Measurements from ENCODE around the gene KCTD18.

KCTD18 gene

GRCh38 chr2:200453142-200453852, 56.6 kb downstream of the KCTD18 start:
- Histone ChIP-seq H3K4me2 (no peak overlapping the region), H3K4me1 (ENCODE audit: low read depth, poor library complexity, severe bottlenecking) (no peaks in the 10 kb centered on the region), H3K27me3 (ENCODE audit: insufficient read depth, low read depth) (no peaks in the 10 kb centered on the region), H2AFZ (ENCODE audit: low read depth) (no peak overlapping the region), H4K20me1 (ENCODE audit: insufficient read depth) (no peaks in the 10 kb centered on the region), H3K9ac (no peak overlapping the region), H3K4me3 (IDR thresholded peaks at IDR 0.05; ENCODE audit: insufficient read depth, low read depth, low read length) (no peak overlapping the region), H3K36me3 (ENCODE audit: insufficient read depth) (no peaks in the 10 kb centered on the region), H3K79me2 (ENCODE audit: insufficient read depth, low read depth) (no peaks in the 10 kb centered on the region), H3K27ac (no peak overlapping the region)
- no peak for TF ChIP-seq CTCF (conservative IDR thresholded peaks at IDR 0.05; ENCODE audit: low read depth, low read length)

- H3K4me3 ChIP-seq (IDR thresholded peaks at IDR 0.05; ENCODE audit: insufficient read depth, low read depth, low read length) = no peak overlapping the region
These were observed 57.5 kb downstream of the KCTD18 start for GRCh38 chr2:200452377-200452776.

GRCh38 chr2:200451511-200451910, 58.4 kb downstream of the KCTD18 start:
- Histone ChIP-seq H3K36me3 (ENCODE audit: insufficient read depth) (no peaks in the 10 kb centered on the region), H3K4me3 (IDR thresholded peaks at IDR 0.05; ENCODE audit: insufficient read depth, low read depth, low read length) (no peak overlapping the region), H3K27ac (no peak overlapping the region), H3K4me2 (no peak overlapping the region), H3K79me2 (ENCODE audit: insufficient read depth, low read depth) (no peaks in the 10 kb centered on the region), H3K27me3 (ENCODE audit: insufficient read depth, low read depth) (no peaks in the 10 kb centered on the region), H3K4me1 (ENCODE audit: low read depth, poor library complexity, severe bottlenecking) (peaks cover 5% of the 10 kb centered on the region), H2AFZ (ENCODE audit: low read depth) (no peak overlapping the region), H4K20me1 (ENCODE audit: insufficient read depth) (no peaks in the 10 kb centered on the region), H3K9ac (no peak overlapping the region)
- no peak for TF ChIP-seq CTCF (conservative IDR thresholded peaks at IDR 0.05; ENCODE audit: low read depth, low read length)

More at GRCh38 chr2:200452377-200452776, 57.5 kb downstream of the KCTD18 start:
- no peaks in the 10 kb centered on the region for H3K4me1 ChIP-seq (ENCODE audit: low read depth, poor library complexity, severe bottlenecking)
- no peaks in the 10 kb centered on the region for H3K79me2 ChIP-seq (ENCODE audit: insufficient read depth, low read depth)
- no peaks in the 10 kb centered on the region for H3K36me3 ChIP-seq (ENCODE audit: insufficient read depth)
- no peaks in the 10 kb centered on the region for H4K20me1 ChIP-seq (ENCODE audit: insufficient read depth)
- no peak for TF ChIP-seq CTCF (conservative IDR thresholded peaks at IDR 0.05; ENCODE audit: low read depth, low read length)
- no peak overlapping the region for H2AFZ ChIP-seq (ENCODE audit: low read depth)
- H3K4me2 ChIP-seq = no peak overlapping the region
- no peak overlapping the region for H3K9ac ChIP-seq
- no peak overlapping the region for H3K27ac ChIP-seq
- H3K27me3 ChIP-seq (ENCODE audit: insufficient read depth, low read depth) = no peaks in the 10 kb centered on the region

GRCh38 chr2:200450288-200450687, 59.6 kb downstream of the KCTD18 start:
- Histone ChIP-seq H3K9ac (no peak overlapping the region), H3K27ac (no peak overlapping the region), H3K4me1 (ENCODE audit: low read depth, poor library complexity, severe bottlenecking) (peaks cover 9% of the 10 kb centered on the region)

More at GRCh38 chr2:200450288-200450687, 59.6 kb downstream of the KCTD18 start:
- Histone ChIP-seq H3K79me2 (ENCODE audit: insufficient read depth, low read depth) (no peaks in the 10 kb centered on the region), H3K36me3 (ENCODE audit: insufficient read depth) (no peaks in the 10 kb centered on the region), H3K4me2 (no peak overlapping the region), H3K4me3 (IDR thresholded peaks at IDR 0.05; ENCODE audit: insufficient read depth, low read depth, low read length) (no peak overlapping the region), H4K20me1 (ENCODE audit: insufficient read depth) (no peaks in the 10 kb centered on the region), H3K27me3 (ENCODE audit: insufficient read depth, low read depth) (no peaks in the 10 kb centered on the region), H2AFZ (ENCODE audit: low read depth) (no peak overlapping the region)
- no peak for TF ChIP-seq CTCF (conservative IDR thresholded peaks at IDR 0.05; ENCODE audit: low read depth, low read length)
